Peyer's patch (tissue), 4 donors: ENCODE results near the gene FUCA1. TPM values are rescaled to one million over a fixed set of nuclear protein-coding genes. Genes with fewer than 3 reads are reported as not detected.
"Not testable (repeated sequence)": the region's sequence is repeated elsewhere in the genome, so short reads cannot be mapped to it uniquely, and the experiment has no call there.

ENCODE experiments used
- DNase-seq, 3 donors: peaks; one replicate each; pipeline ENCODE4 v3.0.0-alpha.2; 2017 to 2019
- H3K27ac ChIP-seq, 4 donors: fragments of 200-600 bp; sonication (generic); one replicate each; pipeline ENCODE4 v1.5.1; 2016 to 2019
- H3K27me3 ChIP-seq, 2 donors: fragments of 200-600 bp; sonication (generic); one replicate each; pipeline ENCODE4 v1.5.1; 2019
- H3K36me3 ChIP-seq, 3 donors: fragments of 200-600 bp; sonication (generic); one replicate each; pipeline ENCODE4 v1.5.1; 2016 to 2019
- H3K4me1 ChIP-seq, 4 donors: fragments of 200-600 bp; sonication (generic); one replicate each; pipeline ENCODE4 v1.5.1; 2016 to 2019
- H3K4me3 ChIP-seq, 4 donors: fragments of 200-600 bp; sonication (generic); 1 replicate in 3 of 4; 2 replicates in 1 of 4; pipeline ENCODE4 v1.5.1; 2016 to 2019; ENCODE audit warnings: mild to moderate bottlenecking in 1 of 4
- H3K9me3 ChIP-seq, 4 donors: fragments of 200-600 bp; sonication (generic); one replicate each; pipeline ENCODE4 v1.5.1; 2016 to 2019; ENCODE audit warnings: mild to moderate bottlenecking in 1 of 4
- CTCF ChIP-seq, 6 experiments: fragments of 450-650 bp in 4 of 6; fragments of 200-600 bp in 2 of 6; sonication (generic) in 1 of 6; IDR thresholded peaks; one replicate each; pipeline ENCODE4 v1.5.1; 2017 to 2019; ENCODE audit warnings: antibody characterized with exemption in 6 of 6, mild to moderate bottlenecking in 3 of 6, moderate library complexity in 1 of 6
- POLR2A ChIP-seq, 2 donors: fragments of 450-650 bp; IDR thresholded peaks; one replicate each; pipeline ENCODE4 v1.5.1; 2017; ENCODE audit warnings: antibody characterized with exemption in 2 of 2, mild to moderate bottlenecking in 2 of 2, moderate library complexity in 2 of 2
- total RNA-seq, 4 donors: library from RNA; depleted of rRNA; stranded (reverse); fragments of >200 nt; gene quantifications; one replicate each; pipeline ENCODE4 v1.1.0, GENCODE V29; 2016

Gene FUCA1
- total RNA-seq, 4 donors from 2014 or later, result 47.9 to 182 (median 107) TPM

- TF ChIP-seq CTCF (IDR thresholded peaks at IDR 0.05) (no peak), POLR2A (IDR thresholded peaks at IDR 0.05) (no peak)
- DNase-seq, result peak in 1 of 3 donors; percentile 4
- Histone ChIP-seq H3K4me1 (peaks cover 0 to 21% (median 5%) of the 10 kb centered on the region in 4 donors), H3K4me3 (no peak overlapping the region), H3K27ac (no peak overlapping the region), H3K36me3 (peaks cover 0 to 6% (median 0%) of the 10 kb centered on the region in 3 donors), H3K9me3 (no peaks in the 10 kb centered on the region), H3K27me3 (no peaks in the 10 kb centered on the region)
These were observed 60.6 kb downstream of the FUCA1 start for GRCh38 chr1:23807453-23807852.

GRCh38 chr1:23806280-23806679 lies 61.8 kb downstream of the FUCA1 start:
- Histone ChIP-seq H3K4me1 (peaks cover 0 to 26% (median 9%) of the 10 kb centered on the region in 4 donors), H3K27ac (no peak overlapping the region), H3K9me3 (no peaks in the 10 kb centered on the region), H3K27me3 (no peaks in the 10 kb centered on the region), H3K36me3 (peaks cover 0 to 6% (median 0%) of the 10 kb centered on the region in 3 donors), H3K4me3 (no peak overlapping the region)
- TF ChIP-seq POLR2A (IDR thresholded peaks at IDR 0.05) (no peak), CTCF (IDR thresholded peaks at IDR 0.05) (no peak)
- peak in 1 of 3 donors; percentile 25 for DNase-seq

- peak in 1 of 3 donors; percentile 19 for DNase-seq
- peaks cover 0 to 15% (median 13%) of the 10 kb centered on the region in 4 donors for H3K4me1 ChIP-seq
- no peak overlapping the region for H3K27ac ChIP-seq
- no peaks in the 10 kb centered on the region for H3K9me3 ChIP-seq
- no peak for TF ChIP-seq CTCF (IDR thresholded peaks at IDR 0.05)
- no peak for TF ChIP-seq POLR2A (IDR thresholded peaks at IDR 0.05)
- H3K4me3 ChIP-seq, result no peak overlapping the region
- no peaks in the 10 kb centered on the region for H3K27me3 ChIP-seq
- H3K36me3 ChIP-seq, result peaks cover 0 to 6% (median 0%) of the 10 kb centered on the region in 3 donors
These were observed 63.1 kb downstream of the FUCA1 start for GRCh38 chr1:23805025-23805424.

- H3K9me3 ChIP-seq, result no peaks in the 10 kb centered on the region
- DNase-seq, result peak in 1 of 3 donors; percentile 24
- TF ChIP-seq POLR2A (IDR thresholded peaks at IDR 0.05) (no peak), CTCF (IDR thresholded peaks at IDR 0.05) (no peak)
- no peaks in the 10 kb centered on the region for H3K27me3 ChIP-seq
- H3K36me3 ChIP-seq, result peaks cover 0 to 6% (median 0%) of the 10 kb centered on the region in 3 donors
- H3K4me1 ChIP-seq, result peaks cover 0 to 15% (median 15%) of the 10 kb centered on the region in 4 donors
- no peak overlapping the region for H3K4me3 ChIP-seq
- peak overlapping the region in 1 of 4 donors; percentile 3 for H3K27ac ChIP-seq
These were observed 63.8 kb downstream of the FUCA1 start for GRCh38 chr1:23804183-23804835.

GRCh38 chr1:23803674-23804073 lies 64.4 kb downstream of the FUCA1 start:
- Histone ChIP-seq H3K4me3 (no peak overlapping the region), H3K36me3 (peaks cover 0 to 6% (median 0%) of the 10 kb centered on the region in 3 donors), H3K4me1 (peaks cover 0 to 22% (median 18%) of the 10 kb centered on the region in 4 donors), H3K9me3 (no peaks in the 10 kb centered on the region), H3K27ac (no peak overlapping the region), H3K27me3 (no peaks in the 10 kb centered on the region)
- DNase-seq, result peak in 1 of 3 donors; percentile 11
- TF ChIP-seq CTCF (IDR thresholded peaks at IDR 0.05), result no peak
- no peak for TF ChIP-seq POLR2A (IDR thresholded peaks at IDR 0.05)

GRCh38 chr1:23802809-23803342 lies 65.2 kb downstream of the FUCA1 start:
- peak in 1 of 3 donors; percentile 2 for DNase-seq
- not testable (repeated sequence) for H3K27ac ChIP-seq, H3K36me3 ChIP-seq

More at GRCh38 chr1:23802809-23803342, 65.2 kb downstream of the FUCA1 start:
- H3K4me1 ChIP-seq, result peaks cover 0 to 24% (median 18%) of the 10 kb centered on the region in 4 donors
- H3K9me3 ChIP-seq, H3K4me3 ChIP-seq, H3K27me3 ChIP-seq: not testable (repeated sequence)
